AG09319 (cell line): ENCODE data around the gene GALK2.

Experiments used
- DNase-seq: peaks from one replicate; pipeline ENCODE4 v3.0.0-alpha.2; 2010; ENCODE audit warnings: low read depth; ENCODE audit errors: extremely low read depth
- TF ChIP-seq, protein P1 (sequence below): IDR thresholded peaks from 2 replicates; pipeline ENCODE4 v1.5.1; 2011; ENCODE audit warnings: low read depth, mild to moderate bottlenecking, inconsistent platforms, low read length, moderate library complexity

GALK2 gene

DNA sequence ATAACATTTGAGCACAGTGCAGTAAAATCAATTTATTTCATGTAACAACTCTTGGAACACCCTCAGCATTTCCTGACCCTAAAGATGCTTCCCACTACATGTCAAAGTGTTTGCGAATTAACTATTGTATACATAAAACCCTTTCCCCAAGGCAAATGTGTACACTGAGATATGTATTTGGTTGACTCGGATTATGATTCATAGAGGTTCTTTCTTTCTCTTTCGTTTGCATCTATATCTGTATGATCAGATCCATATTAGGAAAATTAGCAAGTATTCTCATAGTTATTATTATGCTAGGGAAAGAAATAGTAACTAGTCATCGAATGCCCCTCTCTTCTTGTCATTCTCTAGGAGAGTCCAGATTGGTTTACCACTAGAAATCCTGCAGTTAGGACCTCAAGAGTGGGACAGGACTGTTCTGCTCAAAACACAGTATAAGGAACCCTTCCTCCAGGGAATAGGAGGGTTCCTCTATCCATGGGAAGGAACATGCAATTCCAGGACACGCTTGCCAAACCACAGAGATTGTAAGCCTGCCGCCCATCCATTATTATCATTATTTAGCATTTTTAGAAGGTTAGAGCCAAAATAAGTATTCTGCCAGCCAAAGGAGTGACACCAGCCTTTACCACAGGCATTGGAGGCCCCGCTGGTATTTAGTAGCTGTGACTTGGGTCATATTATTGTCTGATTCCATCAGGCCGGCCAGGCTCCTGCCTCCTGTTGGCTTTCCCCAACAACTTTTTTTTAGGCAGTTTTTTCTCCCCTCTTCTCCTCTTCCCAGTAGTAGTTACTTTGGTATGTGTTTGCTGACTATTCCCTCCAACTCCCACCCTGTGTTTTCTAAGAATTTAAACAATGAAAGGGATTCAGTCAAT lies 100.7 kb downstream of the GALK2 start:
- TF ChIP-seq, protein P1, sequence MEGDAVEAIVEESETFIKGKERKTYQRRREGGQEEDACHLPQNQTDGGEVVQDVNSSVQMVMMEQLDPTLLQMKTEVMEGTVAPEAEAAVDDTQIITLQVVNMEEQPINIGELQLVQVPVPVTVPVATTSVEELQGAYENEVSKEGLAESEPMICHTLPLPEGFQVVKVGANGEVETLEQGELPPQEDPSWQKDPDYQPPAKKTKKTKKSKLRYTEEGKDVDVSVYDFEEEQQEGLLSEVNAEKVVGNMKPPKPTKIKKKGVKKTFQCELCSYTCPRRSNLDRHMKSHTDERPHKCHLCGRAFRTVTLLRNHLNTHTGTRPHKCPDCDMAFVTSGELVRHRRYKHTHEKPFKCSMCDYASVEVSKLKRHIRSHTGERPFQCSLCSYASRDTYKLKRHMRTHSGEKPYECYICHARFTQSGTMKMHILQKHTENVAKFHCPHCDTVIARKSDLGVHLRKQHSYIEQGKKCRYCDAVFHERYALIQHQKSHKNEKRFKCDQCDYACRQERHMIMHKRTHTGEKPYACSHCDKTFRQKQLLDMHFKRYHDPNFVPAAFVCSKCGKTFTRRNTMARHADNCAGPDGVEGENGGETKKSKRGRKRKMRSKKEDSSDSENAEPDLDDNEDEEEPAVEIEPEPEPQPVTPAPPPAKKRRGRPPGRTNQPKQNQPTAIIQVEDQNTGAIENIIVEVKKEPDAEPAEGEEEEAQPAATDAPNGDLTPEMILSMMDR, result no peak
- DNase-seq, result no peak

DNA sequence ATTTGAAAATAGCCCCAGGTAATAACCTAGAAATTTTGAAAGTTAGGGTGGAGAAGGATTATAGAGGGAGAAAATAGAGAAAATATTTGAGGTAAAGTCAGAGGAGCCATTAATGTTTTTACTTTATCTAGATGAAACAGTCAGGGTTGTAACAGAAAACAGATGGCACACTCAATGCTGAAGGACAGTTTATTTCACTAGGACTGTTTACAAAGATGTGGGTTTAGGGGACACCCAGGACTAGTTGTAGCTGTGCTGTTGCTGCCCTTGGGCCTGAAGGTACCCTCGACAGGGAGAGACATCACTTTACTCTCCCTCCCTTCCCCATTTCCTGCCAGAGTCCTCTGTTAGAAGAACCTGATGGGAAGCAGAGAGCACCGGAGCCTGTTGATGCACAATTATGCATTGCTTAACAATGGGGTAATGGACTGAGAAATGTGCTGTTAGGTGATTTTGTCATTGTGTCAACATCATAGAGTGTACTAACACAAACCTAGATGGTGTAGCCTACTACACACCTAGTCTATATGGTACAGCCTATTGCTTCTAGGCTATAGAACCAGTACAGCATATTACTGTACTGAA lies 103.8 kb downstream of the GALK2 start:
- no peak for DNase-seq
- TF ChIP-seq, protein P1, result no peak

DNA sequence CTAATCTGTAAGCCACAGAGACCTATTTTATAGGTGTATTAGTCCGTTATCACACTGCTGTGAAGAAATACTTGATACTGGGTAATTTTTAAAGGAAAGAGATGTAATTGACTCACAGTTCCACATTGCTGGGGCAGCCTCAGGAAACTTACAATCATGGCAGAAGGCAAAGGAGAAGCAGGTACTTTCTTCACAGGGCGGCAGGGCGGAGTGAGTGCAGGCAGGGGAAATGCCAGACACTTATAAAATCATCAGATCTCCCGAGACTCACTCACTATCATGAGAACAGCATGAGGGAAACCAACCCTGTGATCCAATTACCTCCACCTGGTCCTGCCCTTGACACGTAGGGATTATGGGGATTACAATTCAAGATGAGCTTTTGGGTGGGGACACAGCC lies 108.7 kb downstream of the GALK2 start:
- TF ChIP-seq, protein P1, result no peak
- no peak for DNase-seq

DNA sequence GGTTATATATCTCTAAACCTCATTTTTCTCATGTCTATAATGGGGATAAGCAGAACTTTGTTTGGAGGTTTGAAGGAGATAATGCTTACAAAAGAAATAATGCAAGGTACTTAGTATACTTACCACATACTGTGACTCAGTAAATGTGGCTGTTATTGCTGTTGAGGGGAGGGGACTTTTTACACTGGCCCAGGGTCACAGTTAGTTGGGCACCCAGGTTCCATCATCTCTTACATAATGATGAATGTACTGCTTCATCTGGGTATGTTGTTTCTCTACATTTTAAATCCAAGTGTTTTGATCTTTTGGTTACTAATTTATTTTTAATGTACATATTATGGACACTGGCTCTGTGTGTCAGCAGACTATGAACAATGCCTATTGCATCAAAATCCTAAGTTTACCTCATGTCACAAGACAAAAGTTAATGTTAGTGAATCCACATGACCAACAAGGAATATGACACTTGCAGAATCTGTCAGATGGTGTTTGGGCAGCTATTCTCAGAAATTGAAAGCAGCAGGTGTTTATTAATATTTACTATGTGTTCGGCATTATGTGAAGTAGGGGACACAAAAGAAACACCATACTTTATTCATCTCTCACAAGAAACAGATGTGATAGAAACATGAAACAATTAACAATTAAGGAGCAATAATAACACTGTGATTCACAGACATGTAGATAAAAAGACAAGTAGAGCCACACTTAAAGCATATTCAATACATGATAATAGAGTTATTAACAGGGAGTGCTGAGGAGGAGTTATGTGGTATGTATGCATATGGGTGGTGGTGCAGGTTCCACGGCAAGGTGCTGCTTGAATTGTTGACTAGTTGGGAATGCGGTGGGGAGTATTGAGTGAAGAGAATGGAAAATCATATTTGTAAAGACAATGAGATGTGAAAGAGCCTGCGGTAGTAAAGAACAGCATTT lies 109.7 kb downstream of the GALK2 start:
- DNase-seq, result no peak
- TF ChIP-seq, protein P1, result no peak

DNA sequence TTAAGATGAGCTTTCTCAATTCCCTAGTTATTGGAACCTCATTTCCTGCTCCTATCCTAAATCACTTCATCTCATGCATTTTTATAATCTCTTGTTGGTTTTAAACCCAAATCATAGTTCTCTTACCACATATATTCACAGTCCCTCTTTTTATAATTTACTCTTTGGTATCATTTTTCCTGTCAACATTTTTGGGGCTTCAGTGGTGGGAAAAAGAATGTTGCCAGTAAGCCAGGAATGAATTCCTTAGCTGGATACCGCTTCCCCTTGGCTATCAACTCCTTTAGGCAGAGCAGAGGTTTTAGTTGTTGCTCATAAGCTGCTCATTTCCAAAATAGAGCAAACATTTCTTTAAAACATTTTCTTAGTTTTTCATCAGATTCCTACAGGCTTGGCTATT lies 112.3 kb downstream of the GALK2 start:
- TF ChIP-seq, protein P1, result no peak
- DNase-seq, result peak; percentile 82

DNA sequence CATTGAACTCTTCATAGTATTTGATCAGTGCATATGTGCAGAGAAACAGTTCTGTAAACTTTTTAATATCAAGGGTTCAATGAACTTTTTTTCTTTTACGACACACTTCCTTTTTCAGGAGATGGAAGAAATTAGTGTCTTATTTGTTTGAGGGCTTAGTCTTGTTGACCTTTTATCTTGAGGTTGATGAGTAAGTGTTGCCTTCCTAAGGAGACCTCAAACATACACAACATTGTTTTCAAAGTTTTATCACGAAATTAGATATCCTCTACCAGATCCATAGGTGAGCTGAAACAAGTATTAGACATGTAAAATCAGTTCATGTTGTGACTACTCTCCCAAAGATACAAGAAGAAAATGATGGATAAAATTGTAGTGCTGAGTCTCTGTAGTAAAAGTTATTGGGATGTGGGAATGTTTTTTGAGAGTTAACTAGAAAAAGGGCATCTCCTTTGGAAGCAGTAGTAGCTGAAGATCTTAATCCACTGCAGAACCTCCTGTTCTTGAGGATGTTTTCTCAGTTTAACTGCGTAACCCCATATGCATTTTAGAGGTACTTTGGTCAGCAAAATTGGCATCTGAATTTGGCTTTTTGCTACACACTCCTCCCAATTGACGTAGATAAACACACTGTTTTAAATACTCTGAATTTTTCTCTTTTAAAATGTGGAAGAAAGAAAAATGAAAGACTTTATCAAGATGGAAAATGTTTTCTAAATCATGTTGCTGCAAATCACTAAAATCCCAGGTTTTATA lies 116.8 kb downstream of the GALK2 start:
- DNase-seq, result no peak
- TF ChIP-seq, protein P1, result no peak
